MM.1S (cell line): Measurements from ENCODE around the gene SYNE3.

Experiments
- DNase-seq: peaks from one replicate; pipeline ENCODE4 v3.0.0-alpha.2; 2015
- H2AFZ ChIP-seq: fragments of 300-600 bp; sonication (generic); 2 replicates; pipeline ENCODE4 v1.6.0; 2016; ENCODE audit warnings: antibody characterized with exemption, low read length
- H3F3A ChIP-seq: fragments of 300-600 bp; sonication (generic); 2 replicates; pipeline ENCODE4 v1.6.1; 2016; ENCODE audit warnings: mild to moderate bottlenecking, antibody characterized with exemption, low read length, moderate library complexity, mixed read lengths; ENCODE audit not compliant: insufficient read depth
- H3K27ac ChIP-seq: fragments of 300-600 bp; sonication (generic); 2 replicates; pipeline ENCODE4 v1.5.1; 2016; ENCODE audit warnings: mild to moderate bottlenecking, low read length
- H3K27me3 ChIP-seq: fragments of 300-600 bp; sonication (generic); replicated peaks from 2 replicates; pipeline ENCODE4 v1.6.0; 2016; ENCODE audit warnings: low read length; ENCODE audit not compliant: insufficient read depth
- H3K36me3 ChIP-seq: fragments of 300-600 bp; sonication (generic); replicated peaks from 2 replicates; pipeline ENCODE4 v1.6.1; 2016; ENCODE audit warnings: mild to moderate bottlenecking, low read length, mixed read lengths; ENCODE audit not compliant: insufficient read depth
- H3K4me1 ChIP-seq: fragments of 300-600 bp; sonication (generic); 2 replicates; pipeline ENCODE4 v1.6.1; 2016; ENCODE audit warnings: low read length, mixed read lengths
- H3K4me2 ChIP-seq: fragments of 300-600 bp; sonication (generic); 2 replicates; pipeline ENCODE4 v1.6.0; 2016; ENCODE audit warnings: low read depth, low read length
- H3K4me3 ChIP-seq: fragments of 300-600 bp; sonication (generic); 2 replicates; pipeline ENCODE4 v1.5.1; 2016; ENCODE audit warnings: low read length, mixed read lengths
- H3K79me2 ChIP-seq: fragments of 300-600 bp; sonication (generic); 2 replicates; pipeline ENCODE4 v1.6.1; 2016; ENCODE audit warnings: mixed run types, low read length, mixed read lengths
- H3K9ac ChIP-seq: fragments of 300-600 bp; sonication (generic); 2 replicates; pipeline ENCODE4 v1.6.1; 2016; ENCODE audit warnings: low read length, mixed read lengths
- H3K9me2 ChIP-seq: fragments of 300-600 bp; sonication (generic); replicated peaks from 2 replicates; pipeline ENCODE4 v1.6.1; 2016; ENCODE audit warnings: mild to moderate bottlenecking, low read length, mixed read lengths; ENCODE audit not compliant: insufficient read depth
- H3K9me3 ChIP-seq: fragments of 300-600 bp; sonication (generic); replicated peaks from 2 replicates; pipeline ENCODE4 v1.6.1; 2016; ENCODE audit warnings: mild to moderate bottlenecking, low read length, mixed read lengths; ENCODE audit not compliant: insufficient read depth
- H4K20me1 ChIP-seq: fragments of 300-600 bp; sonication (generic); 2 replicates; pipeline ENCODE4 v1.6.1; 2016; ENCODE audit warnings: mild to moderate bottlenecking, low read length, moderate library complexity, mixed read lengths; ENCODE audit not compliant: insufficient read depth
- CTCF ChIP-seq: fragments of 300-600 bp; sonication (generic); IDR thresholded peaks from 2 replicates; pipeline ENCODE4 v1.5.1; 2016; ENCODE audit warnings: antibody characterized with exemption, low read length, mixed read lengths
- EZH2 ChIP-seq: fragments of 300-600 bp; sonication (generic); optimal IDR thresholded peaks from 2 replicates; pipeline ENCODE3; 2017; ENCODE audit warnings: low read depth, mild to moderate bottlenecking, antibody characterized with exemption, low read length, mixed read lengths
- EZH2phosphoT487 ChIP-seq: fragments of 300-600 bp; sonication (generic); IDR thresholded peaks from 2 replicates; pipeline ENCODE4 v1.6.1; 2018; ENCODE audit warnings: antibody characterized with exemption, low read length

The SYNE3 gene

GRCh38 chr14:95500201-95500681, 16.2 kb downstream of the SYNE3 start:
- no peaks in the 10 kb centered on the region for H3K9me2 ChIP-seq
- H3K79me2 ChIP-seq = peaks cover 87% of the 10 kb centered on the region
- no peak overlapping the region for H3K27ac ChIP-seq
- TF ChIP-seq EZH2phosphoT487 (no peak), EZH2 (no peak), CTCF (no peak)
- peaks cover 22% of the 10 kb centered on the region for H3F3A ChIP-seq
- H3K9me3 ChIP-seq = no peaks in the 10 kb centered on the region
- H3K4me3 ChIP-seq = no peak overlapping the region
- DNase-seq = no peak
- peaks cover 86% of the 10 kb centered on the region for H3K4me1 ChIP-seq
- no peaks in the 10 kb centered on the region for H4K20me1 ChIP-seq
- no peaks in the 10 kb centered on the region for H3K27me3 ChIP-seq
- no peak overlapping the region for H3K4me2 ChIP-seq
- no peaks in the 10 kb centered on the region for H3K36me3 ChIP-seq
- no peak overlapping the region for H3K9ac ChIP-seq
- H2AFZ ChIP-seq = no peak overlapping the region

- Histone ChIP-seq H3K9me2 (no peaks in the 10 kb centered on the region), H3K27ac (no peak overlapping the region; the same call in 1 of the 2 replicates), H3K9me3 (no peaks in the 10 kb centered on the region), H3K36me3 (no peaks in the 10 kb centered on the region), H3K4me2 (no peak overlapping the region), H3K79me2 (peaks cover 86% of the 10 kb centered on the region), H3K9ac (no peak overlapping the region), H4K20me1 (no peaks in the 10 kb centered on the region), H3K4me3 (no peak overlapping the region), H2AFZ (no peak overlapping the region), H3F3A (peaks cover 13% of the 10 kb centered on the region), H3K4me1 (peaks cover 79% of the 10 kb centered on the region), H3K27me3 (no peaks in the 10 kb centered on the region)
- no peak for DNase-seq
- TF ChIP-seq EZH2phosphoT487 (no peak), EZH2 (no peak), CTCF (no peak)
These were observed 17.1 kb downstream of the SYNE3 start for GRCh38 chr14:95499354-95499750.

GRCh38 chr14:95498622-95499353, 17.7 kb downstream of the SYNE3 start:
- Histone ChIP-seq H3K27me3 (no peaks in the 10 kb centered on the region), H3K4me1 (peaks cover 73% of the 10 kb centered on the region), H3K36me3 (no peaks in the 10 kb centered on the region), H3K27ac (no peak overlapping the region; the same call in 1 of the 2 replicates), H3K9me3 (no peaks in the 10 kb centered on the region), H2AFZ (no peak overlapping the region), H4K20me1 (no peaks in the 10 kb centered on the region), H3F3A (peaks cover 7% of the 10 kb centered on the region), H3K9me2 (no peaks in the 10 kb centered on the region), H3K4me2 (no peak overlapping the region), H3K9ac (no peak overlapping the region), H3K4me3 (no peak overlapping the region), H3K79me2 (peaks cover 92% of the 10 kb centered on the region)
- no peak for TF ChIP-seq CTCF
- TF ChIP-seq EZH2 = no peak
- TF ChIP-seq EZH2phosphoT487 = no peak
- no peak for DNase-seq
